ENCODE results near the gene MED23. TPM values are rescaled to one million over a fixed set of nuclear protein-coding genes. Genes with fewer than 3 reads are reported as not detected.

MED23 gene
- total RNA-seq, 1 donor from 2014 or later: 10.6 TPM

- DNase-seq (no peak), ATAC-seq (ENCODE audit: poor library complexity) (no peak)
- intact Hi-C loops (cut with DNase I): no loop called here
Measured at GRCh38 chr6:131643855-131644460, 15.9 kb upstream of the MED23 start.

- intact Hi-C loops (cut with DNase I): no loop called here
- ATAC-seq (ENCODE audit: poor library complexity) (no peak), DNase-seq (no peak)
Measured at GRCh38 chr6:131642987-131643611, 15.1 kb upstream of the MED23 start.

- DNase-seq (no peak), ATAC-seq (ENCODE audit: poor library complexity) (no peak)
- intact Hi-C loops (cut with DNase I): no loop called here
Measured at GRCh38 chr6:131642565-131642964, 14.5 kb upstream of the MED23 start.

GRCh38 chr6:131641554-131641953 lies 13.5 kb upstream of the MED23 start:
- intact Hi-C loops (cut with DNase I): no loop called here
- DNase-seq (no peak), ATAC-seq (ENCODE audit: poor library complexity) (no peak)

- no peak for ATAC-seq (ENCODE audit: poor library complexity)
- DNase-seq: no peak
- intact Hi-C loops (cut with DNase I): no loop called here
Measured at GRCh38 chr6:131640576-131640975, 12.5 kb upstream of the MED23 start.

- DNase-seq: no peak
Measured at GRCh38 chr6:131640100-131640499, 12.1 kb upstream of the MED23 start.

GRCh38 chr6:131638013-131638412 lies 10.0 kb upstream of the MED23 start:
- intact Hi-C loops (cut with DNase I): no loop called here
- ATAC-seq (ENCODE audit: poor library complexity) (no peak), DNase-seq (no peak)

More at GRCh38 chr6:131640100-131640499, 12.1 kb upstream of the MED23 start:
- intact Hi-C loops (cut with DNase I): no loop called here
- no peak for ATAC-seq (ENCODE audit: poor library complexity)

GRCh38 chr6:131636880-131637792 lies 9.1 kb upstream of the MED23 start, which contains the start of gene ENPP3:
Gene ENPP3, plus strand, starts transcription at chr6:131637302. Its CDS starts 83 bp downstream, at chr6:131637385.
- intact Hi-C loops (cut with DNase I): no loop called here
- ATAC-seq (ENCODE audit: poor library complexity) (no peak), DNase-seq (no peak)

- no peak for ATAC-seq (ENCODE audit: poor library complexity)
- DNase-seq: no peak
- intact Hi-C loops (cut with DNase I): no loop called here
Measured at GRCh38 chr6:131635384-131636340, 7.6 kb upstream of the MED23 start.

GRCh38 chr6:131631625-131632289 lies 3.7 kb upstream of the MED23 start:
- DNase-seq: no peak
- no peak for ATAC-seq (ENCODE audit: poor library complexity)
- intact Hi-C loops (cut with DNase I): no loop called here

GRCh38 chr6:131629651-131630050 lies 1.6 kb upstream of the MED23 start:
- no peak for ATAC-seq (ENCODE audit: poor library complexity)
- DNase-seq: no peak
- intact Hi-C loops (cut with DNase I): no loop called here

- DNase-seq (no peak), ATAC-seq (ENCODE audit: poor library complexity) (no peak)
- intact Hi-C loops (cut with DNase I): no loop called here
Measured at GRCh38 chr6:131628726-131629125, 684 bp upstream of the MED23 start.

- intact Hi-C loops (cut with DNase I): no loop called here
Measured at GRCh38 chr6:131615275-131615674, 12.8 kb downstream of the MED23 start.

GRCh38 chr6:131613296-131613925 lies 14.6 kb downstream of the MED23 start:
- DNase-seq (no peak), ATAC-seq (ENCODE audit: poor library complexity) (no peak)
- intact Hi-C loops (cut with DNase I): no loop called here

More at GRCh38 chr6:131615275-131615674, 12.8 kb downstream of the MED23 start:
- ATAC-seq (ENCODE audit: poor library complexity) (no peak), DNase-seq (no peak)

- no peak for ATAC-seq (ENCODE audit: poor library complexity)
- no peak for DNase-seq
- intact Hi-C loops (cut with DNase I): no loop called here
Measured at GRCh38 chr6:131602781-131603312, 25.2 kb downstream of the MED23 start.

- ATAC-seq (ENCODE audit: poor library complexity): peak; percentile 70
- DNase-seq: no peak
- intact Hi-C loops (cut with DNase I): no loop called here
Measured at GRCh38 chr6:131600716-131601115, 27.3 kb downstream of the MED23 start.

GRCh38 chr6:131597446-131597845 lies 30.6 kb downstream of the MED23 start:
- DNase-seq (no peak), ATAC-seq (ENCODE audit: poor library complexity) (no peak)
- intact Hi-C loops (cut with DNase I): no loop called here

Data from Right ventricle myocardium superior (tissue), 1 donor.